HT1080 (cell line): ENCODE measurements around the gene STK32C. TPM values are rescaled to one million over a fixed set of nuclear protein-coding genes. Genes with fewer than 3 reads are reported as not detected.
"Not testable (repeated sequence)": the region's sequence is repeated elsewhere in the genome, so short reads cannot be mapped to it uniquely, and the experiment has no call there.

Experiments
- DNase-seq: peaks from one replicate; pipeline ENCODE4 v3.0.0-alpha.2; 2015; ENCODE audit warnings: low read depth
- total RNA-seq: library from RNA; depleted of rRNA; stranded (reverse); fragments of >200 nt; shearing (Covaris generic); gene quantifications from 2 replicates; pipeline ENCODE4 v1.2.3, GENCODE V29; 2014

STK32C gene
- total RNA-seq, 1 experiment from 2014 or later: 11.5 TPM

DNA sequence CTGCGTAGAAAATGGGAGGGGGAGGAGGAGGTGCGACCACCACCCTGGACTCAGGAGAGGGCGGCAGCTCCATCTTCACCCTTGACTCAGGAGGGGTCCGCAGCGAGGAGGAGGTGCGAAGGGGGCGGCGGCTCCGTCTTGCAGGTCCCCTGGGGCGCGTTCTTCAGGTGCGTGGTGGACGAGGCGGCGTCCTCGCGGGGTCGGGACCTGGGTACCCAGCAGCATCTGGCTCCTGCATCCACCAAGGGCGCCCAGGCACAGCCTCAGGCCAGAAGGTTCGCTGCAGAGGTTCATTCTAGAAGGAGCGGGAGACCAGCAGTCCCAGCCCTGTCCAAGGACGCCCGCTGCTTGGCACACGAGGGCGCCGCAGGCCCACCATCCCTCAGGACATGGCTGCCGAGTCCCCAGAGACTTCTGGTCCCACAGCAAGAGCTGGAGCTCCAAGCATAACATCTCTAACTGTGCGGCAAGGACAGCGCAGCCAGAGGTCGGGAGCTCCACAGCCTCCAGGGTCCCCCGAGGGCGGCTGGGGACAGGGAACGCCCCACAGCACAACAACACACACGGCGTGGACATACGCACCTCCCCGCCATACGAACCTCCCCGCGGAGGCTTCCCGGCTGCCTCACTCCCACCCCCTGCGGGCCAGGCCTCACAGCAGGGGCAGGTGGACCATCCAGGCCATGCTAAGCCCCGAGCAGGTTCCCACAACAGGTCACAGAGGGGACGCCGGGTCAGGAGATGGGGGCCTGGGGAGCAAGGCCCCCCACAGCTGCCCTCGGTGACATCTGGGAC lies 137.8 kb downstream of the STK32C start:
- DNase-seq: no peak

DNA sequence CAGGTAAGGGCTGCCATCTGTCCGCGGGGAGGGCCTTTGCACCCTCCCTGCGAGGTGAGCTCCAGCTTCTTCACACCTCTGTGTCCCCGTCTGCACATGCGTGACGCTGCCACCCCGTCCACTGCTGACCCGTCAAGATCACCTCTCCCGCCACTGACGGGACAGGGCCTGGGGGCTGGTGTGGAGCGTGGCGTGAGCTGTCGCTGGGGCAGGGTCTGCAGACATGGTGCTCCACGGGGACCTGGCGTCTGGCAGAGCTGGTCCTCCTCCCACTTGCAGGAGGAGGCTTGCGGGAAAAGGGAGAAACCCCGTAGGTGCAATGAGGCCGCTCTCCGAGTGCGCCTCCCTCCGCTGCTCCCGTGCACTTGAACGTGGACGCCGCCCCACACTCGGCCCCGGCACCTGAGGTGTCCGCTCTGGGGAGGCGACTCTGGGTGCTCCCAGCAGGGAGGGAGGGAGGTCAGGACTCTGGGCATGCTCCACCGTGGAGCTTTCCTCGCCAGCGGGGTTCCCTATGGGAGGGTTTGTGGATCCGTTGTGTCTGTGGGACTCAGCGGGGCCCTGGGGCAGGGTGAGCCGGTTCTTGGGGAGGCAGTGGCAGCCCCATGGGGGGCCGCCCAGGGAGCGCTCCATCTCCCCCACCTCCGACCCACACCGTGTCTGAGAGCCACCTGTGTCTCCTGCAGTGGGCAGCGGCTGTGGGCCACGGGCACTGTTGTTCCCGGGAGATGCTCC lies 138.6 kb downstream of the STK32C start:
- DNase-seq: no peak

DNA sequence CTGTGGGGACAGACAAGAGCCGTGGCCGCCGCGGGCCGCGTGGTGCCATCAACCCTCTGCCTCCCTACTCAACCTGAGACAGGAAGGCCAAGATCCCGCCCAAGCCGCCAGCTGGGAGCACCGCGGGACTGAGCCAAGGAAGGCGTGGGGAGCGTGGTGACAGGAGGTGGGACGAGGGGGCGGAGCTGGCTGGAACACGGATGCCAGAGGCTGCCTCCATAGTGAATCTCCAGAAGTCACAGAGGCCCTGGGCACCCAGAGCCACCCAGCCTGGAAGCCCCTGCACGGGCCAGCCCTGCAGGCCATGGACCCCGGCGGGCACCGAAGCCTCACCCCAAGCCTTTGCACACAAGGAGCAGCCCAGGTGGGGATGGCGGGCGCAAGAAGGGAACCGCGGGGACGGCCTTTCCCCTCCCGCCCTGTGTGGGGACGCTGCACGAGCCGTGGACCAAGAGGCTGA lies 139.1 kb downstream of the STK32C start:
- no peak for DNase-seq

DNA sequence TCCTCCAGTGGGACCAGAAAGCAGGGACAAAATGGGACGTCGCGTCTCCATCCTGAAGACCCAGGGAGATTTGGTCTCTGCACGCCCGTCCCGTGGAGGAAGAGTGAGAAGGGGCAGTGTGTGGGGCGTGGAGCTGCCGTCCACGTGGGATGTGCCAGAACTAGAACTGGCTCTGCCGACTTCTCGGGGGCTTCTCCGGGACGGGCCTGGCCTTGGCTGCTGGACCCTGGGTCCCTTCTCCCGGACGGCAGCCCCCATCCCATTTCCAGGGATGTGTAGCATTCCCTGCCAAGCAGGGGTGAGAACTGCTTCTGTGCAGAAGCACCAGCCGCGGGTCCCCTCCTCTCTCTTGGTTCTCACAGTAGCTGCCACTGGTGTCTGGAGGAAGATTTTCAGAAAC lies 139.8 kb downstream of the STK32C start:
- no peak for DNase-seq

DNA sequence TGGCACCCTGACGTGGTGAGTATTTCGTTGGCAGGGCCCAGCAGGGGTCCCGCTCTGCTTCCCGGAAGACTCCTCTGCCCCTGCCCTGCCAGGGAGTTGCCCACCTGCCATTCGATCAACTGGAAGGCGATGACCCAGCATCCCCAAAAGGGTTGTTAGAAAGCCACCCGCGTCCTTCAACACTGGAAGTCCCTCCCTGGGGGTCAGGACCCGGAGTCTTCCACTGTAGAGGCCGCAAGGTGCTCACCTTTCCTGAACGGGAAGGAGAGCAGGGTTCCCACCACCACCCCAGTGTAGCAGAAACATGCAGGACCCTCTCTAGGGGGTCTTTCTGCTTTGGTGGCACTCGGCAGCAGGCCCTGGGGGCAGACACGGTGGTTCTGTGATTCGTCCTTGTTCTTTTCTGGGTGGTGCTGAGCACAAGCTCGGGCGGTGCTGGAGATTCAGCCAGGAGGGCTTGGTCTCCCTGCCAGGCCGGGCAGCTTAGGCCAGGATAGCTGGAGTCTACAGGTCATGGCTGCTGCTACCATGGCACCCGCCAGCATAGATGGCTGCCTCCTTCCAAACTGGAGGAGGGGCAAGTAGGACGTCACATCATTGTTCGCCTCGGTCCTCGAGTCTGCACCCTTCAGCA lies 140.6 kb downstream of the STK32C start:
- DNase-seq: no peak

DNA sequence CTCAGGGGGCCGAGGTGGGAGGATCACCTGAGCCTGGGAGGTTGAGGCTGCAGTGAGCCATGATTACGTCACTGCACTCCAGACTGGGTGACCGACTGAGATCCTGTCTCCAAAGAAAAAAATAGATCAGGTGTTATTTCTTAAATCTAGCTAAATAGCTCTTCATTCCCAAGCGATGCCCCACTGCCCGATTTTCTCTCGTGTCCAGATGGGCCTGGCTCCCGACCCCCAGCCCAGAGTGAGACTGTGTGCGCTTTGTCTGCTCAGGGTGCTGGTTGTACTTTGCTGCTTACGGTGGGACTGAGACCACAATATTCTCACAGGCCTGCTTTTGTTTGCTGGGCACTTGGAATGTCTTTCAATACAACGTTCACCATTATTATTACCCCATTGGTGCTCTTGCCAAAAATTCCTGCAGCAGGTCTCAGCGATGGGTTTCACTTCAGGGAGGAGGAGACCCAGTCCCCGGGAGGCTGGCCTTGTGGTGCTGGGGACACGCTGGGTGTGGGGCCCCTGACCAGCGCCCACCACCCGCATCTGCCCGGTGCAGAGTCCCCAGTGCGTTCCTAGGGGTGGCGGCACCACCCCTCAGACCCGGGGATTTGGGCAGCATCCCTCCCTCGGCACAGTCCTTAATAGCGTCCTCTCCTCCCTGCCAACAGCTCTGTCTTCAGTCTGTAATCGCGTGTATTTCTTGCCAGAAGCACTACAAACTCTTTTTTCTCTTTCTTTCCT lies 141.4 kb downstream of the STK32C start:
- no peak for DNase-seq

DNA sequence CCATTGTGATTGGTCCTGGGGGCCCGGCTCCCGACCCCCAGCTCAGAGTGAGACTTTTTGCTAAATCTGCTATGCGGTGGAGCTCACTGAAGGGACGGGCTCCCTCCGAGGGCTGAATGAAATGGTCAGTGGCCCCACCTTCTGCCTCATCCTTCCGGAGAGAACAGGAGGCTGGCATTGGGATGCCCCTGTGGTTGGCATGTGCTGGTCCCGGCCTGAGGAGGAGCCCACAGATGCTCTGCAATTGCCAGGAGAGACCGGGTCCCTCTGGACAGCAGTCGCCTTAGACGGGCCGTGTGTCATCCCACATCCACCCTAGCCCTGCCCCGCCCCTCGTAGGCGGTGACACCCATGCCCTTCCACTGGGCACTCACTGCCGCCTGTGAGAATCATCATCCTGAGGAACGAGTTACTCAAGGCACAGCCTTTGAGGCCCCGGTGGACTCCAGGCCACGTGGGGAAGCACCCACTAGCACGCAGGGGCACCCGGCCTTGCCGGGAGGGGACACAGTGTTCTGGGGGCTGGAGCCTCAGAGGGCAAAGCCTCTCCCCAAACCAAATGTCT lies 142.3 kb downstream of the STK32C start:
- no peak for DNase-seq

DNA sequence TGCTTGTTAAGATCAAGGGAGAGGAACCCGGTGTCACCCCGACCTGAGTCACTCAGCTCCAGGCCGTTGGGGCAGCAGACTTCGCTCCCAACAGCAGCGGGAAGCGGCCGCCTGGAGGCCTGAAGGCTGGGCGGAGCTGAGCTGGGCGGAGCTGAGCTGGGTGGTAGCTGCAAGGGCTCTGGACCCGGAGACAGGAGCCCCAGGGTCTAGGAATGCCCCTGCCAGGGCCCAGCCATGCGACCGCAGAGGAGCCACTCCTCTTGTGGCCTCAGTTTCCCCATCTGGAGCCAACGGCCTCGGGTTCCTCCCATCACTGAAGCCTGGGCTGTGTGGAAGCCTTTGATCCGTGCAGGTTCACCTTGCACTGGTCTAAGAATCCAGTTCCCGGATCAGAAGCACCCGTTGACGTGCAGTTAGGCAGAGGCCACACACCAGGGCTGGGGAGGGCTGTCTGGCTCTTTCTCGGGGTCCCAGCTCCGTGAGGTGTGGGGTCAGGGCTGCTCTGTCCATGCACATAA lies 142.9 kb downstream of the STK32C start:
- DNase-seq: no peak

DNA sequence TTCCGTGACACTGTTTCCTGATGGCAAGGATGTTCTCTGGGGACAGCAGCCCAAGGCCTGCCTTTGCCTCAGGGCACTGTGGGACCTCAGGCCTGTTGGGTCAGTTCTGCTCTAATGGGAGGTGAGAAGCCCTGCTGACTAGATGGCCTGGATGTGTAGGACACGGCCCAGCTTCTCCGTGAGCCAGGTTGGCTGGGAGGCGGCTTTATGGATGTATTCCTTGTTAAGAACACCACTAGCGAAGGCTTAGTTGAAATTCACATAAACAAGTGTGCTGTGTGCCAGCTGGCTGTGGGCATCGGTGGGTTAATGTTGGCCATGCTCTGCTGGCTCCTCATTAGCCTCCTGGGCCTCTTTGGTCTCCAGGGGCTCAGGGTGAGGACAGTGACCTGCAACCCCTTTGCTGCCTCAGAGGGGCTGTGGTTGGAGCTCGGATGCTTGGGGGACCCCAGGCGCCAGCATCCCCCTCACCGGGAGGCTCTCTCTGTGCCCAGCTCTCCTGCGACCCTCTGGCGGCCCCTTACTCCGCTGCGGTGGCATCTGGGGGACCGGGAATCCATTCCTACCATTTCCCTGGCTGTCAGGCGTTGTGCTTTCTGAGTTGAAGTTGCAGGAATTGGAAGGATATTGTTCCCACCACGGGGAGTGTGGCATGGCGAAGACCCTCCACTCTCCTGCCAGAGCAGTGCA lies 143.8 kb downstream of the STK32C start:
- DNase-seq: no peak

DNA sequence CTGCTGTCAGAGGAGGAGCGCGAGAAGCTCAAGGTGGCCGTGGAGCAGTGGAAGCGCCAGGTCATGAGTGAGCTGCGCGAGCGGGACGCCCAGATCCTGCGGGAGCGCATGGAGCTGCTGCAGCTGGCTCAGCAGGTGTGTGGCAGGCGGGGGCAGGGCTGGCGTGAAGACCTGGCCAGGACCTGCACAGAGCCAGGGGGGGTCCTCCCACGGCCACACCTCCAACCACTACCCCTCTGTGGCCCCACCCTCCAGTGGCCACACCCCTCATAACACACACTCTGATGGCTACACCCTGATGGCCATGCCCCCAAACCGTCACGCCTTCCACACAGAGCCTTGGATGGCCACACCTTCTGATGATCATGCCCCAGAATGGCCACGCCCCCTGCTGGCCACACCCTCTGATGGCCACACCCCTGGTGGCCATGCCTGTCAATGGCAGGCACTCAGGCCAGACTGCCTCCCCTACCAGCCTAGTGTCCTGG lies 144.4 kb downstream of the STK32C start:
- DNase-seq: peak; percentile 18

DNA sequence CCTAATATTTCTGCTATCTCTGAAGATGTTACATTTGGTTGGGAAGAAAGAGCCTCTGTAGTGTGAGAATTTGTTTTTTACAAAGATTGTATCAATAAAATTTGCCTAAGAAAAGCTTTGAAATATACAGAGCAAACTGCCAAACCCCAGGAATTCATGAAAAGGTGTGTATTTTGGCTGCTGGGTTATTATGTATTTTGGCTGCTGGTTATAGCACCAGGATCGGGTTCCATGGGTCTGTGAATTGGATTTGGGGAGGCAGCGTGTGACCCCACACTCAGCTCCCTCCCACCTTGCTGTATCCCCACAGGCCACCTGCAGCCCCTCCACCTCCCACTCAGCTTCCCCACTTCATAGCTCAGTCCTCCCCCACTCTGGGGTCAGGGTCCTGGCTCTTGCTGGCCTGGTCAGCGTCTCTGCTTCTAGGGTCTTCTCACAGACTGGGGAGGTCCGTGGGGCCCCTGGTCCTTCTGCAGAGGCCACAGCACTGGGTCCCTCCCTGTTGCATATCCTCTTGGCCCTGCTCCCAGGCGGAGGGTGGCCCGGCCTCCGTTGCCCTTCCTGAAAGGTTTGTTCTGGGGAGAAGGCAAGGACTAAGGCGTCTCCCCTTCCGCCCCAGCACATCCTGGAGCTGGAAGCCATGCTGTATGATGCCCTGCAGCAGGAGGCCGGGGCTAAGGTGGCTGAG lies 145.0 kb downstream of the STK32C start:
- no peak for DNase-seq

DNA sequence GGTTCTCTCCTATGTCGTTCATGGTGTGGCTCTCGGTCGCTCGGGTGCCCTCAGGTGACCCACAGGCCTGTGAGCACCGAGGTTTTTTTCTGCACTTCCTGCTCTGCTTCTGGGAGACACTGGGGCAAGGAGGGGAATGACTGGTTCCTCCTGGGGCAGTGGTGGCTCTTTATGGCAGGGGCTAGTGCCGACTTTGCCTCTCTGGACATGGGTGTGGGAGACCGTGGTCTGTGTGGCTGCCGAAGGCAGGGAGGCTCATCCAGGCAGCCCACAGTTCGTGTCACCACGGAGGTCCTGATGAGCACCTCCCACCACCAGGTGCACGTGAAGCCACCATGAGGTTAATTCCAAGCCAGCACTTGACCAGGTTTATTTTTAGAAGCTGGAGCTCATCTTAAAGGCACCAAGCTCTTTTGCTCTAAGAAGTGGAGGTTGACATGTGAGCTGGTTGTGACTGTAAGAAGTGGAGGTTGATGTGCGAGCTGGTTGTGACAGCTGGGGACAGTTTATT lies 145.7 kb downstream of the STK32C start:
- no peak for DNase-seq

DNA sequence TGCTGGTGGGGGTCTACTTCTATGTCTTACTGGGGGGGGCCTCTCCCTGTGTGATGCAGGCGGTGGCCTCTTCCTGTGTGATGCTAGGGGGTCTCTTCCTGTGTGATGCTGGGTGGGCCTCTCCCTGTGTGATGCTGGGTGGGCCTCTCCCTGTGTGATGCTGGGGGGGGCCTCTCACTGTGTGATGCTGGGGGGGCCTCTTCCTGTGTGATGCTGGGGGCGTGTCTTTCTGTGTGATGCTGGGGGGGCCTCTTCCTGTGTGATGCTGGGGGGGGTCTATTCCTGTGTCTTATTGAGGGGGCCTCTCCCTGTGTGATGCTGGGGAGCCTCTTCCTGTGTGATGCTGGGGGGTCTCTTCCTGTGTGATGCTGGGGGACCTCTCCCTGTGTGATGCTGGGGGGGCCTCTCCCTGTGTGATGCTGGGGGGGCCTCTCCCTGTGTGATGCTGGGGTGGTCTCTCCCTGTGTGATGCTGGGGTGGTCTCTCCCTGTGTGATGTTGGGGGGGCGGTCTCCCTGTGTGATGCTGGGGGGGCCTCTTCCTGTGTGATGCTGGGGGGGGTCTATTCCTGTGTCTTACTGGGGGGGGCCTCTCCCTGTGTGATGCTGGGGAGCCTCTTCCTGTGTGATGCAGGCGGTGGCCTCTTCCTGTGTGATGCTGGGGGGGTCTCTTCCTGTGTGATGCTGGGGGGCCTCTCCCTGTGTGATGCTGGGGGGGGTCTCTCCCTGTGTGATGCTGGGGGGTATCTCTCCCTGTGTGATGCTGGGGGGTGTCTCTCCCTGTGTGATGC lies 146.7 kb downstream of the STK32C start:
- not testable (repeated sequence) for DNase-seq

DNA sequence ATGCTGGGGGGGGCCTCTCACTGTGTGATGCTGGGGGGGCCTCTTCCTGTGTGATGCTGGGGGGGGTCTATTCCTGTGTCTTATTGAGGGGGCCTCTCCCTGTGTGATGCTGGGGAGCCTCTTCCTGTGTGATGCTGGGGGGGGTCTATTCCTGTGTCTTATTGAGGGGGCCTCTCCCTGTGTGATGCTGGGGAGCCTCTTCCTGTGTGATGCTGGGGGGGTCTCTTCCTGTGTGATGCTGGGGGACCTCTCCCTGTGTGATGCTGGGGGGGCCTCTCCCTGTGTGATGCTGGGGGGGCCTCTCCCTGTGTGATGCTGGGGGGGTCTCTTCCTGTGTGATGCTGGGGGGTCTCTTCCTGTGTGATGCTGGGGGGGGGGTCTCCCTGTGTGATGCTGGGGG lies 147.5 kb downstream of the STK32C start:
- DNase-seq: not testable (repeated sequence)

DNA sequence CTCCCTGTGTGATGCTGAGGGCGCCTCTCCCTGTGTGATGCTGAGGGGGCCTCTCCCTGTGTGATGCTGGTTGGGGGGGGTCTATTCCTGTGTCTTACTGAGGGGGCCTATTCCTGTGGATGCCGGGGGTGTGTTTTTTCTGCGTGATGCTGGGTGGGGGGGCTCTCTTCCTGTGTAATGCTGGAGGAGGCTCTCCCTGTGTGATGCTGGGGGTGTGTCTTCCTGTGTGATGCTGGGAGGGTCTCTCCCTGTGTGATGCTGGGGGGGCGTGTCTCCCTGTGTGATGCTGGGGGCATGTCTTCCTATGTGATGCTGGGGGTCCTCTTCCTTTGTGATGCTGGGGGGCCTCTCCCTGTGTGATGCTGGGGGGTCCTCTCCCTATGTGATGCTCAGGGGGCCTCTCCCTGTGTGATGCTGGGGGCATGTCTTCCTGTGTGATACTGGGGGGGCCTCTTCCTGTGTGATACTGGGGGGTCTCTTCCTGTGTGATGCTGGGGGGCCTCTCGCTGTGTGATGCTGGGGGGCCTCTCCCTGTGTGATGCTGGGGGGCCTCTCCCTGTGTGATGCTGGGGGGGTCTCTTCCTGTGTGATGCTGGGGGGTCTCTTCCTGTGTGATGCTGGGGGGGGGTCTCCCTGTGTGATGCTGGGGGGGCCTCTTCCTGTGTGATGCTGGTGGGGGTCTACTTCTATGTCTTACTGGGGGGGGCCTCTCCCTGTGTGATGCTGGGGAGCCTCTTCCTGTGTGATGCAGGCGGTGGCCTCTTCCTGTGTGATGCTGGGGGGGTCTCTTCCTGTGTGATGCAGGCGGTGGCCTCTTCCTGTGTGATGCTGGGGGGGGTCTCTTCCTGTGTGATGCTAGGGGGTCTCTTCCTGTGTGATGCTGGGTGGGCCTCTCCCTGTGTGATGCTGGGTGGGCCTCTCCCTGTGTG lies 148.2 kb downstream of the STK32C start:
- DNase-seq: not testable (repeated sequence)

DNA sequence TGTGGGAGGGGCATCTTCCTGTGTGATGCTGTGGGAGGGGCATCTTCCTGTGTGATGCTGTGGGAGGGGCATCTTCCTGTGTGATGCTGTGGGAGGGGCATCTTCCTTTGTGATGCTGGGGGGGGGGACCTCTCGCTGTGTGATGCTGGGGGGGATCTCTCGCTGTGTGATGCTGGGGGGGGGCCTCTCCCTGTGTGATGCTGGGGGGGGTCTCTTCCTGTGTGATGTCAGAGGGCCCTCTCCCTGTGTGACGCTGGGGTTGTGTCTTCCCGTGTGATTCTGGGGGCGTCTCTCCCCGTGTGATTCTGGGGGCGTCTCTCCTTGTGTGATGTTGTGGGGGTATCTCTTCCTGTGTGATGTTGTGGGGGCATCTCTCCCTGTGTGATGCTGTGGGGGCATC lies 148.9 kb downstream of the STK32C start:
- no peak for DNase-seq

DNA sequence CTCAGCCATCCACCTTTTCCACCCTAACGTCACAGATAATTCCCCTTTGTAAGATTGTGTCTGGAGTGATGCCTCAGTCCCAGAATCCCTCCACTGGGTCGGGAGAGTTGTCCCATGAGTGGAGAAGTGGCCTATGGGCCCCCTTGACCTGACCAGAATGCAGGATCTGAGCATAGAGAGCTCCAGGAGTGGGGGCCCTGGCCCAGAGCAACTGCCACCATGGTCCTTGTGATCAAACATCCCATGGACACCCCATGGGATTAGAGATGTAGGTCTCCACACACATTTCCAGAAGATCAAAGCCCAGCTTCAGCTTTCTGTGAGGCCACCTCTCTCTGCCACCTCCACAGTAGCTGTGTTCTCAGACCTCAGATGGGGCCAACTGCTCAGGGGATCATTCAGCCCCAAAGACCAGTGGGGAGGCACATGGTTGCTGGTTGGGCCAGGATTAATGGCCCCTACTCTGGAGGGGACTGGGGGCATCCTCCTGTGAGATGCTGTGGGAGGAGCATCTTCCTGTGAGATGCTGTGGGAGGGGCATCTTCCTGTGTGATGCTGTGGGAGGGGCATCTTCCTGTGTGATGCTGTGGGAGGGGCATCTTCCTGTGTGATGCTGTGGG lies 149.5 kb downstream of the STK32C start:
- DNase-seq: no peak
